Small intestine (tissue), 7 donors: ENCODE measurements around the gene TSPO2. TPM values are rescaled to one million over a fixed set of nuclear protein-coding genes. Genes with fewer than 3 reads are reported as not detected.

Source experiments
- DNase-seq, 2 donors: peaks; one replicate each; pipeline versions ENCODE4 v3.0.0 to v3.0.0-alpha.2; 2013
- FAIRE-seq: peaks from 2 replicates; lab custom pipeline; 2012; peaks lifted over from hg19 to GRCh38; lab: Jason Lieb, UNC
- H3K27ac ChIP-seq, 3 donors: one replicate each; pipeline ENCODE4 v1.5.1; 2013; ENCODE audit warnings: low read length in 2 of 3, mild to moderate bottlenecking in 2 of 3, control low read depth in 1 of 3, inconsistent platforms in 1 of 3, low read depth in 1 of 3, moderate library complexity in 1 of 3
- H3K27me3 ChIP-seq, 3 donors: one replicate each; pipeline ENCODE4 v1.6.1; 2013; ENCODE audit warnings: low read length in 3 of 3, inconsistent platforms in 1 of 3; ENCODE audit not compliant: control insufficient read depth in 3 of 3, insufficient read depth in 3 of 3
- H3K36me3 ChIP-seq, 3 donors: one replicate each; pipeline ENCODE4 v1.6.1; 2013; ENCODE audit warnings: low read length in 3 of 3, inconsistent platforms in 1 of 3, low read depth in 1 of 3, mild to moderate bottlenecking in 1 of 3, moderate library complexity in 1 of 3; ENCODE audit not compliant: control insufficient read depth in 3 of 3, insufficient read depth in 2 of 3
- H3K4me1 ChIP-seq, 3 donors: one replicate each; pipeline ENCODE4 v1.6.1; 2013; ENCODE audit warnings: low read length in 2 of 3, inconsistent platforms in 1 of 3, low read depth in 1 of 3, mild to moderate bottlenecking in 1 of 3, moderate library complexity in 1 of 3; ENCODE audit not compliant: control insufficient read depth in 3 of 3, insufficient read depth in 2 of 3
- H3K4me3 ChIP-seq, 3 donors: one replicate each; pipeline ENCODE4 v1.5.1; 2013; ENCODE audit warnings: low read length in 3 of 3, control low read depth in 1 of 3, inconsistent platforms in 1 of 3, low read depth in 1 of 3, mild to moderate bottlenecking in 1 of 3, moderate library complexity in 1 of 3
- H3K9me3 ChIP-seq, 2 donors: one replicate each; pipeline ENCODE4 v1.6.1; 2013; ENCODE audit warnings: low read depth in 1 of 2, low read length in 1 of 2; ENCODE audit not compliant: control insufficient read depth in 2 of 2, insufficient read depth in 1 of 2
- WGBS, 3 donors: extraction: QIAGEN DNeasy Blood & Tissue Kit; methylation state at CpG; one replicate each; pipeline ENCODE4 v1.1.7; 2013; 5-methylcytosine and 5-hydroxymethylcytosine counted together
- polyA plus RNA-seq, 4 donors: library from polyadenylated mRNA; stranded (reverse) in 3 of 4; unstranded in 1 of 4; fragments of 200-250 nt in 3 of 4; fragments of 120-200 nt in 1 of 4; gene quantifications; one replicate each; pipeline versions ENCODE4 v1.2.1 to v1.2.3, GENCODE V29; 2013
- donor health status: healthy with polysubstance abuse.
- donor health status: control.
- donor health status: control.
- donor health status: Bipolar disorder and iron deficiency.
- donor health status: healthy.

TSPO2 gene
- polyA plus RNA-seq, 4 donors: 1.1 to 2.1 (median 1.9) TPM; not detected in 1

- WGBS, 3 donors: 31 to 54% (median 38%) methylated on average over 1 of the region's 1 CpG
- Histone ChIP-seq H3K4me1 (no peaks in the 10 kb centered on the region), H3K27me3 (no peaks in the 10 kb centered on the region), H3K4me3 (no peak overlapping the region), H3K9me3 (no peaks in the 10 kb centered on the region), H3K36me3 (peaks cover 15 to 43% (median 18%) of the 10 kb centered on the region in 3 donors), H3K27ac (no peak overlapping the region)
- DNase-seq (no peak), FAIRE-seq (no peak)
Measured at GRCh38 chr6:41090841-41091761, 48.8 kb downstream of the TSPO2 start.

- FAIRE-seq (no peak), DNase-seq (no peak)
- H3K9me3 ChIP-seq: no peaks in the 10 kb centered on the region
- no peaks in the 10 kb centered on the region for H3K4me1 ChIP-seq
- 94 to 96% (median 95%) methylated on average over 4 of the region's 4 CpGs for WGBS, 3 donors
- H3K27ac ChIP-seq: no peak overlapping the region
- H3K36me3 ChIP-seq: peaks cover 18 to 44% (median 28%) of the 10 kb centered on the region in 3 donors
- H3K4me3 ChIP-seq: no peak overlapping the region
- no peaks in the 10 kb centered on the region for H3K27me3 ChIP-seq
Measured at GRCh38 chr6:41092421-41093140, 50.3 kb downstream of the TSPO2 start.

GRCh38 chr6:41093729-41094128, 51.5 kb downstream of the TSPO2 start:
- Histone ChIP-seq H3K27me3 (no peaks in the 10 kb centered on the region), H3K36me3 (peaks cover 29 to 46% (median 35%) of the 10 kb centered on the region in 3 donors), H3K4me1 (no peaks in the 10 kb centered on the region), H3K27ac (no peak overlapping the region), H3K4me3 (no peak overlapping the region), H3K9me3 (no peaks in the 10 kb centered on the region)
- FAIRE-seq (no peak), DNase-seq (no peak)
- 91 to 95% (median 93%) methylated on average over 6 of the region's 6 CpGs for WGBS, 3 donors

Other genes with a start within 250 kb of the TSPO2 start
- 100 to 1,000 TPM in 1 of 4 donors, 10 to 100 TPM in 3; 31.9 to 123 (median 45.3) TPM for gene UNC5CL, start 3.2 kb upstream of the TSPO2 start, polyA plus RNA-seq
- 1 to 10 TPM in 3 of 4 donors, under 1 TPM in 1; 0.64 to 5.1 (median 3.7) TPM for gene APOBEC2, start 10.7 kb downstream of the TSPO2 start, polyA plus RNA-seq
- 10 to 100 TPM; 31.3 to 78.1 (median 43.6) TPM for gene OARD1, start 29.9 kb downstream of the TSPO2 start, polyA plus RNA-seq
- 10 to 100 TPM in 1 of 4 donors, 1 to 10 TPM in 3; 4.6 to 30.8 (median 7.2) TPM for gene NFYA, start 30.5 kb downstream of the TSPO2 start, polyA plus RNA-seq
- gene TREML1, start 111.9 kb downstream of the TSPO2 start, polyA plus RNA-seq: under 1 TPM in 2 of 4 donors, not detected in 2; 0.07 to 0.16 TPM
- under 1 TPM in 3 of 4 donors, not detected in 1; 0.16 to 0.81 (median 0.21) TPM for gene TREM2, start 120.6 kb downstream of the TSPO2 start, polyA plus RNA-seq
- gene TREML2, start 158.7 kb downstream of the TSPO2 start, polyA plus RNA-seq: under 1 TPM in 3 of 4 donors, not detected in 1; 0.10 to 0.27 (median 0.13) TPM
- gene TREML4, start 185.9 kb downstream of the TSPO2 start, polyA plus RNA-seq: not detected
- 1 to 10 TPM in 2 of 4 donors, under 1 TPM in 1, not detected in 1; 0.04 to 1.8 (median 1.1) TPM for gene TREM1, start 244.2 kb downstream of the TSPO2 start, polyA plus RNA-seq